Measurements from ENCODE around the gene SLK.

DNA sequence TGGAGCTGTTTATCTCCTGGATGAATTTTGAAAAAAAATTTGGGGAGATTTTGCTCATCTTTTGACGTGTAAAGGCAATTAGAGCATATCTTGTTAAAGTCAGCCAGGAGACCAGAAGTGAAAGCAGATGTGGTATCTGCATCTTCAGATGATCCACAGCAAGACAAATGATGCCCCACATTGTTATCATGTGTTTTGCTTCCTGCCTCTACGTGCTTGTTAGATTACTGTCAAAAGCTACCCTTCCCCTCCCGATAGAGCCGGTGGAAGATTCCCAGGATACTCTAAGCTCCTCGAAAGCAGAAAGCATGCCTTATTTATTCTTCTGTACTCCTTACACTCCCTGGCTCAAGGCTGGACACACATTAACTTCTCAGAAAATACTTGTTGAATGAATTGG, 105.8 kb downstream of the SLK start:
- TF ChIP-seq POLR2A (IDR thresholded peaks at IDR 0.05): no peak
- no peak for TF ChIP-seq EP300 (IDR thresholded peaks at IDR 0.05)
- TF ChIP-seq, protein P1, sequence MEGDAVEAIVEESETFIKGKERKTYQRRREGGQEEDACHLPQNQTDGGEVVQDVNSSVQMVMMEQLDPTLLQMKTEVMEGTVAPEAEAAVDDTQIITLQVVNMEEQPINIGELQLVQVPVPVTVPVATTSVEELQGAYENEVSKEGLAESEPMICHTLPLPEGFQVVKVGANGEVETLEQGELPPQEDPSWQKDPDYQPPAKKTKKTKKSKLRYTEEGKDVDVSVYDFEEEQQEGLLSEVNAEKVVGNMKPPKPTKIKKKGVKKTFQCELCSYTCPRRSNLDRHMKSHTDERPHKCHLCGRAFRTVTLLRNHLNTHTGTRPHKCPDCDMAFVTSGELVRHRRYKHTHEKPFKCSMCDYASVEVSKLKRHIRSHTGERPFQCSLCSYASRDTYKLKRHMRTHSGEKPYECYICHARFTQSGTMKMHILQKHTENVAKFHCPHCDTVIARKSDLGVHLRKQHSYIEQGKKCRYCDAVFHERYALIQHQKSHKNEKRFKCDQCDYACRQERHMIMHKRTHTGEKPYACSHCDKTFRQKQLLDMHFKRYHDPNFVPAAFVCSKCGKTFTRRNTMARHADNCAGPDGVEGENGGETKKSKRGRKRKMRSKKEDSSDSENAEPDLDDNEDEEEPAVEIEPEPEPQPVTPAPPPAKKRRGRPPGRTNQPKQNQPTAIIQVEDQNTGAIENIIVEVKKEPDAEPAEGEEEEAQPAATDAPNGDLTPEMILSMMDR (IDR thresholded peaks at IDR 0.05): no peak

Measured in tibial nerve (tissue), 4 donors.